GM23338 (cell line): ENCODE results near the gene GRIA1. TPM values are rescaled to one million over a fixed set of nuclear protein-coding genes. Genes with fewer than 3 reads are reported as not detected.

Experiments used
- ATAC-seq: fragments of 200-7000 bp; cut with Tn5 transposase; 3 replicates; pipeline ENCODE4 v1.9.1; 2020
- DNase-seq: peaks from one replicate; pipeline ENCODE4 v3.0.0-alpha.2; 2015; ENCODE audit warnings: low spot score
- H2AFZ ChIP-seq: fragments of 200-600 bp; sonication (generic); 2 replicates; pipeline ENCODE4 v1.8.0; 2016; ENCODE audit warnings: antibody characterized with exemption, mild to moderate bottlenecking, moderate library complexity
- H3F3A ChIP-seq: fragments of 200-600 bp; sonication (generic); replicated peaks from 2 replicates; pipeline ENCODE4 v1.8.0; 2017; ENCODE audit warnings: antibody characterized with exemption, mixed run types, low read depth
- H3K27ac ChIP-seq: fragments of 200-600 bp; sonication (generic); 2 replicates; pipeline ENCODE4 v1.6.1; 2016; ENCODE audit warnings: low read depth
- H3K27me3 ChIP-seq: fragments of 200-600 bp; sonication (generic); 2 replicates; pipeline ENCODE4 v1.8.0; 2016; ENCODE audit warnings: mild to moderate bottlenecking, mixed run types, moderate library complexity; ENCODE audit not compliant: insufficient read depth
- H3K36me3 ChIP-seq: fragments of 200-600 bp; sonication (generic); 2 replicates; pipeline ENCODE4 v1.8.0; 2016; ENCODE audit warnings: mild to moderate bottlenecking; ENCODE audit not compliant: insufficient read depth
- H3K4me1 ChIP-seq: fragments of 200-600 bp; sonication (generic); 2 replicates; pipeline ENCODE4 v1.8.0; 2016; ENCODE audit warnings: mild to moderate bottlenecking, moderate library complexity; ENCODE audit not compliant: insufficient read depth
- H3K4me2 ChIP-seq: fragments of 200-600 bp; sonication (generic); 2 replicates; pipeline ENCODE4 v1.7.1; 2017; ENCODE audit warnings: mixed run types
- H3K4me3 ChIP-seq: fragments of 200-600 bp; sonication (generic); 2 replicates; pipeline ENCODE4 v1.6.1; 2016; ENCODE audit warnings: mixed run types
- H3K79me2 ChIP-seq: fragments of 200-600 bp; sonication (generic); replicated peaks from 2 replicates; pipeline ENCODE4 v1.8.0; 2017; ENCODE audit warnings: mild to moderate bottlenecking; ENCODE audit not compliant: insufficient read depth
- H3K9me2 ChIP-seq: fragments of 200-600 bp; sonication (generic); 2 replicates; pipeline ENCODE4 v1.8.0; 2017; ENCODE audit not compliant: insufficient read depth
- H4K20me1 ChIP-seq: fragments of 200-600 bp; sonication (generic); replicated peaks from 2 replicates; pipeline ENCODE4 v1.8.0; 2017; ENCODE audit warnings: mild to moderate bottlenecking; ENCODE audit not compliant: insufficient read depth
- H3K27ac Mint-ChIP-seq: 2 replicates; pipeline ENCODE4 v1.8.0; 2020; ENCODE audit warnings: inconsistent platforms, mild to moderate bottlenecking, moderate library complexity, mixed read lengths
- H3K27me3 Mint-ChIP-seq: 3 replicates; pipeline ENCODE4 v1.8.0; 2022; ENCODE audit warnings: low read depth, mild to moderate bottlenecking, moderate library complexity, mixed read lengths, inconsistent platforms; ENCODE audit not compliant: insufficient read depth, poor library complexity
- H3K36me3 Mint-ChIP-seq: 3 replicates; pipeline ENCODE4 v1.8.0; 2021; ENCODE audit warnings: low read depth, mild to moderate bottlenecking, inconsistent platforms, moderate library complexity, mixed read lengths
- H3K4me1 Mint-ChIP-seq: 3 replicates; pipeline ENCODE4 v1.8.0; 2020; ENCODE audit warnings: mild to moderate bottlenecking, inconsistent platforms, mixed read lengths
- H3K4me3 Mint-ChIP-seq: 3 replicates; pipeline ENCODE4 v1.8.0; 2021; ENCODE audit warnings: moderate library complexity, mild to moderate bottlenecking, inconsistent platforms, mixed read lengths
- H3K9me3 Mint-ChIP-seq: 3 replicates; pipeline ENCODE4 v1.8.0; 2020; ENCODE audit warnings: moderate library complexity, mild to moderate bottlenecking, inconsistent platforms, mixed read lengths
- CREB1 ChIP-seq: fragments of 250-450 bp; sonication (Bioruptor Pico); IDR thresholded peaks from 2 replicates; pipeline ENCODE4 v1.5.0; 2020; ENCODE audit warnings: low read depth, mild to moderate bottlenecking, moderate library complexity
- CTCF ChIP-seq, 2 experiments: fragments of 200-600 bp in 1 of 2; sonication (generic) in 1 of 2; conservative IDR thresholded peaks; 2 replicates each; pipeline versions ENCODE4 v1.5.1 to v1.6.1; 2016 to 2017; ENCODE audit warnings: antibody characterized with exemption in 2 of 2, low read depth in 2 of 2, mild to moderate bottlenecking in 2 of 2, moderate library complexity in 1 of 2
- ETS1 ChIP-seq: IDR thresholded peaks from 2 replicates; pipeline ENCODE4 v1.6.1; 2016; ENCODE audit warnings: antibody characterized with exemption
- EZH2phosphoT487 ChIP-seq: fragments of 200-600 bp; sonication (generic); IDR thresholded peaks from one replicate; pipeline ENCODE4 v1.8.1; 2018; ENCODE audit warnings: antibody characterized with exemption; ENCODE audit not compliant: unreplicated experiment
- JUNB ChIP-seq: IDR thresholded peaks from one replicate; pipeline ENCODE4 v1.6.1; 2016; ENCODE audit warnings: antibody characterized with exemption; ENCODE audit not compliant: unreplicated experiment
- NANOG ChIP-seq: IDR thresholded peaks from 2 replicates; pipeline ENCODE4 v1.6.1; 2016; ENCODE audit warnings: antibody characterized with exemption, borderline replicate concordance
- POLR2AphosphoS5 ChIP-seq: IDR thresholded peaks from 2 replicates; pipeline ENCODE4 v1.6.1; 2016; ENCODE audit warnings: antibody characterized with exemption, low read depth
- STAT1 ChIP-seq: IDR thresholded peaks from one replicate; pipeline ENCODE4 v1.6.1; 2016; ENCODE audit warnings: antibody characterized with exemption; ENCODE audit not compliant: unreplicated experiment
- ZNF331 ChIP-seq: fragments of 250-450 bp; sonication (Bioruptor Pico); IDR thresholded peaks from 2 replicates; pipeline ENCODE4 v1.5.0; 2020; ENCODE audit warnings: low read depth, mild to moderate bottlenecking, moderate library complexity
- polyA plus RNA-seq: library from polyadenylated mRNA; unstranded; fragments of >200 nt; fragmentation: Nextera tagmentation; extraction: Ambion mirVana; gene quantifications from 2 replicates; pipeline ENCODE4 v1.2.1, GENCODE V29; 2016
- total RNA-seq: library from RNA; depleted of rRNA; stranded (reverse); fragments of >200 nt; shearing (Covaris generic); gene quantifications from 2 replicates; pipeline ENCODE4 v1.2.3, GENCODE V29; 2014
- TF ChIP-seq, protein P1 (sequence below): IDR thresholded peaks from one replicate; pipeline ENCODE4 v1.6.1; 2018; ENCODE audit warnings: antibody characterized with exemption; ENCODE audit not compliant: unreplicated experiment

The GRIA1 gene
- total and polyA plus RNA-seq, 2 experiments from 2014 or later = 1.0 to 1.7 TPM

- TF ChIP-seq JUNB = no peak
- no peak for TF ChIP-seq EZH2phosphoT487
- no peak for TF ChIP-seq CREB1 (CRISPR knock-in tag)
These were observed 293.8 kb downstream of the GRIA1 start (continued) for GRCh38 chr5:153784277-153784676.

DNA sequence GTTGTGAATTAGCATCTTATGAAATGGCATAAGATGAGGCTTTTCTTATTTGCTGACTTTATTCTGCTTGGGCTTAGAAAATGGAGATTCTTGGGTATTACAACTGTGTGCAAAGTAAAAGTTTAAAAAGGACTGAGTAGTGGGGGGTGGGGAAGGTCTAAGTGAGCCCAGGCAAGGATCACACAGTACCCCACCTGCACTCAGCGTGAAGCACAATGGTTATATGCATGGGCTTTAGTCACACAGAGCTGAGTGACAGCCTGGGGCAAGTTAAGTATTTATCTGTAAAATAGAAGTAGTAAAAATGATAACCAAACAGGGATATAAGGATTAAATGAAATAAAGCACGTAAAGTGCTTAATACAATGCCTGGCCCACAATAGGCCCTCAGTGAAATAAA is 300.9 kb downstream of the GRIA1 start:
- peak; percentile 63 for ATAC-seq
- H3K36me3 Mint-ChIP-seq = no peaks in the 10 kb centered on the region; the same call in 2 of the 3 replicates

GRCh38 chr5:153792305-153792704 is 301.8 kb downstream of the GRIA1 start:
- H3K27ac ChIP-seq = no peak overlapping the region
- no peak overlapping the region for H3K4me3 ChIP-seq
- Mint-ChIP-seq H3K27ac (no peak overlapping the region; the same call in 1 of the 2 replicates), H3K9me3 (no peaks in the 10 kb centered on the region; the same call in 2 of the 3 replicates), H3K27me3 (peaks cover 2% of the 10 kb centered on the region), H3K4me1 (peaks cover 6% of the 10 kb centered on the region; the same call in 2 of the 3 replicates), H3K36me3 (no peaks in the 10 kb centered on the region; the same call in 2 of the 3 replicates), H3K4me3 (no peak overlapping the region)
- no peaks in the 10 kb centered on the region for H3K27me3 ChIP-seq
- no peaks in the 10 kb centered on the region for H3K4me1 ChIP-seq
- H3F3A ChIP-seq = no peaks in the 10 kb centered on the region
- no peaks in the 10 kb centered on the region for H3K79me2 ChIP-seq
- no peak overlapping the region for H3K4me2 ChIP-seq
- ATAC-seq (no peak), DNase-seq (no peak)
- no peak overlapping the region for H2AFZ ChIP-seq
- H4K20me1 ChIP-seq = no peaks in the 10 kb centered on the region
- H3K36me3 ChIP-seq = no peaks in the 10 kb centered on the region
- 0 out of 2 replicates have a peak, but pooled peaks cover 6% of the 10 kb centered on the region for H3K9me2 ChIP-seq
- TF ChIP-seq ZNF331 (no peak), STAT1 (no peak), NANOG (no peak), CREB1 (CRISPR knock-in tag) (no peak), POLR2AphosphoS5 (no peak), JUNB (no peak), EZH2phosphoT487 (no peak)
- TF ChIP-seq, protein P1, sequence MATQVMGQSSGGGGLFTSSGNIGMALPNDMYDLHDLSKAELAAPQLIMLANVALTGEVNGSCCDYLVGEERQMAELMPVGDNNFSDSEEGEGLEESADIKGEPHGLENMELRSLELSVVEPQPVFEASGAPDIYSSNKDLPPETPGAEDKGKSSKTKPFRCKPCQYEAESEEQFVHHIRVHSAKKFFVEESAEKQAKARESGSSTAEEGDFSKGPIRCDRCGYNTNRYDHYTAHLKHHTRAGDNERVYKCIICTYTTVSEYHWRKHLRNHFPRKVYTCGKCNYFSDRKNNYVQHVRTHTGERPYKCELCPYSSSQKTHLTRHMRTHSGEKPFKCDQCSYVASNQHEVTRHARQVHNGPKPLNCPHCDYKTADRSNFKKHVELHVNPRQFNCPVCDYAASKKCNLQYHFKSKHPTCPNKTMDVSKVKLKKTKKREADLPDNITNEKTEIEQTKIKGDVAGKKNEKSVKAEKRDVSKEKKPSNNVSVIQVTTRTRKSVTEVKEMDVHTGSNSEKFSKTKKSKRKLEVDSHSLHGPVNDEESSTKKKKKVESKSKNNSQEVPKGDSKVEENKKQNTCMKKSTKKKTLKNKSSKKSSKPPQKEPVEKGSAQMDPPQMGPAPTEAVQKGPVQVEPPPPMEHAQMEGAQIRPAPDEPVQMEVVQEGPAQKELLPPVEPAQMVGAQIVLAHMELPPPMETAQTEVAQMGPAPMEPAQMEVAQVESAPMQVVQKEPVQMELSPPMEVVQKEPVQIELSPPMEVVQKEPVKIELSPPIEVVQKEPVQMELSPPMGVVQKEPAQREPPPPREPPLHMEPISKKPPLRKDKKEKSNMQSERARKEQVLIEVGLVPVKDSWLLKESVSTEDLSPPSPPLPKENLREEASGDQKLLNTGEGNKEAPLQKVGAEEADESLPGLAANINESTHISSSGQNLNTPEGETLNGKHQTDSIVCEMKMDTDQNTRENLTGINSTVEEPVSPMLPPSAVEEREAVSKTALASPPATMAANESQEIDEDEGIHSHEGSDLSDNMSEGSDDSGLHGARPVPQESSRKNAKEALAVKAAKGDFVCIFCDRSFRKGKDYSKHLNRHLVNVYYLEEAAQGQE = no peak

More for the DNA sequence above, 300.9 kb downstream of the GRIA1 start:
- Histone ChIP-seq H3F3A (no peaks in the 10 kb centered on the region), H3K27ac (no peak overlapping the region), H3K27me3 (no peaks in the 10 kb centered on the region), H3K4me1 (no peaks in the 10 kb centered on the region), H3K36me3 (no peaks in the 10 kb centered on the region), H3K4me3 (no peak overlapping the region), H3K9me2 (0 out of 2 replicates have a peak, but pooled peaks cover 5% of the 10 kb centered on the region), H3K79me2 (no peaks in the 10 kb centered on the region), H4K20me1 (no peaks in the 10 kb centered on the region), H2AFZ (no peak overlapping the region), H3K4me2 (no peak overlapping the region)
- no peak overlapping the region for H3K4me3 Mint-ChIP-seq
- no peak for DNase-seq
- no peak for TF ChIP-seq ETS1
- no peak for TF ChIP-seq JUNB
- TF ChIP-seq NANOG = no peak
- no peak for TF ChIP-seq CTCF (conservative IDR thresholded peaks at IDR 0.05; ENCODE audit: low read depth in 2 of 2)
- peaks cover 6% of the 10 kb centered on the region; the same call in 2 of the 3 replicates for H3K4me1 Mint-ChIP-seq
- H3K9me3 Mint-ChIP-seq = no peaks in the 10 kb centered on the region; the same call in 2 of the 3 replicates
- no peak overlapping the region for H3K27ac Mint-ChIP-seq
- H3K27me3 Mint-ChIP-seq = peaks cover 2% of the 10 kb centered on the region
